ENCODE data around the gene NBAS.
A peak's percentile ranks its signal among the peaks of the same experiment; 100 is the strongest.

The NBAS gene

DNA sequence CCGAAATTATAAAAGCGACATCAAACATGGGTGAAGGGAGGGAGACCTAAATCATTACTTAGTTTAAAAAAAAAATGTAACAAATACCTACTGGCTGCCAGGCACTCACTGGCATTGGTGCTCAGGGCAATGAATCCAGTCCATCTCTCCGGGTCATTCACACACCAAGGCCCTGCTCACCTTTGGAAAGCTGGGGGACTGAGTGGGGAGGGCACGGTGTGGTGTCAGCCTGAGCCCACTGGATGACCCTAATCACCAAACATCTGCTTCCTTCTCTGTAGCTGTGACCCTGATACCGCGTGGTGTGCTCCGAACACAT is 30.2 kb upstream of the NBAS start:
- no peak for DNase-seq (ENCODE audit: low spot score)

DNA sequence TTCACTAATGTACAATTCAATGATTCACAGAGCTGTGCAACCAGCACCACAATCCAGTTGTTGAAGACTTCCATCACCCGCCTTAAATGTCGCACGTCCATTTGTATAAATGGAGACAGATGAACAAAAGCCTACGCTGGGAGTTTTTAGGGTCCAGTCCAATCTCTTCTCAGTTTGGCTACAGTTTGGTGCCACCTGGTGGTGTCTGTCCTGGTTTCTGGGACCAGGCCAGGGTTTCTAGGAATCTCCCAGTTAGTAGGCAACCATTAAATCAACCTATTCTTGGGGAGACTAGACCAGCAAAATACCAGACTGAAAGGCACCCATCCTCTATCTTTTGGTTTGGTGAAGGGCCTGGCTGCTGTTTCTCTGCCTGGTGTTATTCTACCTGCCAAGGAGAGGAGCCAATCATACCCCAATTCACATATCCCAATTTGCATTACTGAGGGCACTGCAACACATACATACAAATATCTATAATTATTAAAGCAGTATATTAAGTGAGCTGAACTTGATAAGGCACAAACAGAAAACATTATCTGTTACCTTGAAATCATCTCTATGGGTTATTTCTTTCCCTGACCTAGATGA is 27.3 kb upstream of the NBAS start:
- peak; percentile 54 for DNase-seq (ENCODE audit: low spot score)

DNA sequence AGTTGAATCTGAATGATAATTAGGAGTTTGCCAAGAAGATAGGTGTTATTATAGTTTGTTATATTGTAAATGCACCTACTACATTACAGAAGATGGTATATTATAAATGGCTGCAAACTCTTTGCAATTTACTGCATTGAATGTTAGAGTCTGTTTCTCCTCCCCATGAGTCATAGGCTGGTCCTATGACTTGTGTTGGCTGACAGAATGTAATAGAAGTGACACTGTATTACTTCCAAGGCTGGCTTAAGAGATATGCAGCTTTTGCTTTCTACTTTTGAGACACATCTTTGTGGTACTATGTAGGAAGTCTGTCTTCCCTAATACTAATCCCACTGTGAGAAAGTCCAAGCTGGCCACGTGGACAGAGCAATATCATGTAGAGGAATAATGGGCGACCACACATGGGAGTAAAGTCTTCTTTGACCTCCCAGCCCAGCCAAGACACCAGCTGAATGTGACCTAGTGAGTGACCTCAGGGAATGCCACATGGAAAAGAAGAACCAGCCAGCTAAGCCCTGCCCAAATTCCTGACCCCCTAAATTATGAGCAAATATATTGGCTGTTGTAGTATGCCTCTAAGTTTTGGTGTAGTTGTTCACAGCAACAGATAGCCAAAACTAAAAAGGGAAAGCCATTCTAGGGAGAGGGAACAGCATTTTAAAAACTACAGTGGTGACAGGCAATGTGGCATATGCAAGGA is 23.8 kb upstream of the NBAS start:
- DNase-seq (ENCODE audit: low spot score), result peak; percentile 17

GRCh38 chr2:15584316-15584715 is 23.2 kb upstream of the NBAS start:
- DNase-seq (ENCODE audit: low spot score), result no peak

- DNase-seq (ENCODE audit: low spot score), result no peak
Measured at GRCh38 chr2:15583826-15584225, 22.7 kb upstream of the NBAS start.

DNA sequence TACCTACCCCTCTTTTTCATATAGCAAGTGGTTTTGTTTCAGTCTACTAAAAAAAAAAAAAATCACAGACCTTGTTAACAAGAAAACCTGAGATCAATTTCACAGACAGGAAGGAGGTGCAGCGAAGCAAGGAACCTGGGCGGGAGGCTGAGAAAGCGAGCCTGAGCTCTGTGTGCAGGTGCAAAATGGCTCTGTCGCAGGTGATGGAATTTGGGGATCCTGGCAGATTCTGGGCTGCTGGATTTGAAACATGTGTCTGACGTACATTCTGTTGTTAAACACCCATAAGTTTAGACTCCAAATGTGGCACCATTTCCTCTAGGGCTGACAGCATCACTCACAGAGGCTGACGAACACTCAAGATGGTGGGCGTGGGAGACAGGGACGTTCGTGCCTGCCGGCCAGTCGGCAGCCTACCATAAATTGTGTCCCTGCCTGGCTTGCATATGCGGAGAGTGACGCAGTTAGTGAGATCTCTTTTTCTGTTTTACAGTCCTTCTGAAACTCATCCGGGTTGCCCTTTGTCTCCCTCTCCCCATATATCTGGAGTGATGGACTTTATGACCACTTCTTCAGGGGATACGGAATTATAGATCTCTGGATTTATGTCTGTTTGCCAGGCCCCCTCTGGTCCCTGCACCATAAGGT is 21.7 kb upstream of the NBAS start:
- DNase-seq (ENCODE audit: low spot score), result no peak

- DNase-seq (ENCODE audit: low spot score), result no peak
Measured at GRCh38 chr2:15580451-15580850, 19.3 kb upstream of the NBAS start.

DNA sequence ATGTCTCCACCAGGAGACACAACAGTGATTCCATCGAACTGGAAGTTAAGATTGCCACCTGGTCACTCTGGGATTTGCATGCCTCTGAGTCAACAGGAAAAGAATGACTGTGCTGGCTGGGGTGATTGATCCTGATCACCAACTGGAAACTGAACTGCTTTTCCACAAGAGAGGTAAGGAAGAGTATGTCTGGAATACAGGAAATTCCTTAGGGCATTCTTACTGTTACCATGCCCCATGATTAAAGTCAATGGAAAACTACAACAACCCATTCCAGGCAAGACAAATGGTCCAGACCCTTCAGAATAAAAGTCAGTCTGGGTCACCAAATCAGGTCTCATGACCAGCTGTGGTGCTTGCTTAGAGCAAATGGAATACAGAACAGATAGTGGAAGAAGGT is 18.5 kb upstream of the NBAS start:
- no peak for DNase-seq (ENCODE audit: low spot score)

DNA sequence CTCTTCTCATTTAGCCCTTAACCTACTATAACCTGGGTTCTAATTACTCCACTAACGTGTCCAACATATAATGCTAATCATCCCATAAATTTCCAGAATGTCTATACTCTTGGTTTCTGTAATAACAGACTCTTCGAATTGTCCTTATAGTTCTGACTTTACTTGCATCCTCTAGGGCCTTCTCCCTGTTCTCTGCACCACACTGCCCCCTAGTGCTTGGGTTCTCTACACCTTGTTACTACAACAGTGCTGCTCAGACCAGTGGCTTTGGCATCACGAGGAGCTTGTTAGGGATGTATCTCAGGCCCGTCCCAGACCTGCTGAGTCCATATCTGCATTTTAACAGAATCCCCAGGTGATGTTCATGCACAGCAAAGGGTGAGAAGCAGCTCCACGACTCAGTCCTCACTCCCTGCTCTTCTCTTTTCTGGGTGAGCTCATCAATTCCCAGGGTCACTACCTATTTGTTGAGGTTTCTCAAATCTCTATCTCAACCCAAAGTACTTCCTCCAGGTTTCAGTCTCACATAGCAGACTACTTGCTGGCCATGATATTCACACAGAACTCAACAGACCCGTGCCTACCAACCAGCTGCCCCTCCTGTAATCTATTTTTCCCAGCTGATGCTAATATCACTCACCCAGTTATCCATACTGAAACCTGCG is 16.1 kb upstream of the NBAS start:
- DNase-seq (ENCODE audit: low spot score), result peak; percentile 55

DNA sequence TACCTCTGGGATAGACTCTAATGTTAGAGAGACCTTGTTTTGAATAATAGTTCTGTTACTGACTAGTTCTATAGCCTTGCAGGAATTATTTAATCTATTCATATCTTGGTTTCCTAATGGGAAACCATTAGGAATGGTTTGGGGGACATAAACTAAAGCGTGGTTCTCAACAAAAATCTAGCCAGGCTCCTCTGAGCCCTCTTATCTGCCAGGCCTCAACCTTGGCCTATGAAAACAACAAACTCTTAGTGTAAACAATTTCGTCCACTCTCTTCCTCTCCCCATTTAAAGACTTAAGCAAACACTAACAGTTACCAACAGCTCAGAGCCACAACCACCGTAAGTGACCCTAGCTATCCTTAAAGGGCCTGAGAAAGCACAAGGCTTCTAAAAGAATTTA is 10.6 kb upstream of the NBAS start:
- DNase-seq (ENCODE audit: low spot score), result no peak

DNA sequence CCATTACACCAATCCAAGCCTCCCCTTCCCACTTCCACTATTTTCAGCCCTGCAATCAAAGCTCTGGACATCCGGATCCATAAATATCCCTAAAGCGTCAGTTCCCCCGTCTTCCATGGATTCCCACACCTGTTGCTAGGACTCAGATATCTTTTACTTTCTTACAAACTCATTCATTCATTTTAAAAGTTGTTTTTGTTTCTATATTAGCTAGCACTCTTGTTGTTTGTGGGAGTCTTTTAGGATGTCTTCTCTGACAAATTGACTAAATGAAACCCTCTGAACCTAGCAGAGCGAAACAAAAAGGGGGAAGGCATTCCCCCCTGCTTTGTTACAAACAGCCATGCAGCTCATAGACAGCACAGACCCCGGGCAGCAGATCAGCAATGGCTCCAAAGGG is 9.0 kb upstream of the NBAS start:
- no peak for DNase-seq (ENCODE audit: low spot score)

DNA sequence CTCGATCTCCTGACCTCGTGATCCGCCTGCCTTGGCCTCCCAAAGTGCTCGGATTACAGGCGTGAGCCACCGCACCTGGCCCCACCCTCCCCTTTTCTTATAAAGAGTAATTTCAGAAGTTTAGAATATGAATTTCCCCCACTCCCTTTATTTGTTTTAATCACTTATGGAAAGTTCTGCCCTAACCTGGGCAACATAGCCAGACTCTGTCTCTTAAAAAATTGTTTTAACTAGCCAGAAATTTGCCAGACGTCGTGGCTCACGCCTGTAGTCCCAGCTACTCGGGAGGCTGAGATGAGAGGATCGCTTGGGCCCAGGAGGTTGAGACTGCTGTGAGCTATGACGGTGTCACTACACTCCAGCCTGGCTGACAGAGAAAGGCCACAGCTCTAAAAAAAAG is 7.7 kb upstream of the NBAS start:
- no peak for DNase-seq (ENCODE audit: low spot score)

GRCh38 chr2:15566912-15567311 is 5.8 kb upstream of the NBAS start:
- no peak for DNase-seq (ENCODE audit: low spot score)

DNA sequence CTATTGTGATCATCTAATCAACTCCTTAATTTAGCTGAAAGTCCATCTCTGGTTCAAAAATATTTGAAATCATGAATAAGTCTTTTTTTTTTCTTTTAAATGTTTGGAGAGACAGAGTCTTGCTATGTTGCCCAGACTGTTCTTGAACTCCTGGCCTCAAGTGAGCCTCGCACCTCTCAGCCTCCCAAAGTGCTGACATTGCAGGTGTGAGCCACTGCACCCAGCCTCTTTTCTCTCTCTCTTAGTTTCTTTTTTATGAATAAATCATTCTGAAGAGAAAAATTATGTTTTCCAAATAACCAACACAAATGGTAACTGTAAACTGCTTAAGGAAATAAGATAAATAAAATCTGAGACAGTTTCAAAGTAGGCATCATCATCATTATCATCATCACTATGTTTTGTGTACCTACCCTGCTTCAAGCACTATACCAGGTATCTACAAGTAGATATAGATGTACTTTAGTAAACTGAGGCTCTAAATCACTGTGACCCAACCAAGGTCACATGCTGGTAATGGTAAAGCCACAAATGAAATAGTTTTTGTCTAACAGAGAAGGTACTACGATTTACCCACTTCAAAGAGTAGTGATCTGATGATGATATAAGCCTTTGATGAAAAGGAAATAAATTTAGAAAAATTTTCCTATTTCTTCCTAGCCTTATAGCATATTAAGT is 5.0 kb upstream of the NBAS start:
- no peak for DNase-seq (ENCODE audit: low spot score)

GRCh38 chr2:15565392-15565791 is 4.3 kb upstream of the NBAS start:
- no peak for DNase-seq (ENCODE audit: low spot score)

DNA sequence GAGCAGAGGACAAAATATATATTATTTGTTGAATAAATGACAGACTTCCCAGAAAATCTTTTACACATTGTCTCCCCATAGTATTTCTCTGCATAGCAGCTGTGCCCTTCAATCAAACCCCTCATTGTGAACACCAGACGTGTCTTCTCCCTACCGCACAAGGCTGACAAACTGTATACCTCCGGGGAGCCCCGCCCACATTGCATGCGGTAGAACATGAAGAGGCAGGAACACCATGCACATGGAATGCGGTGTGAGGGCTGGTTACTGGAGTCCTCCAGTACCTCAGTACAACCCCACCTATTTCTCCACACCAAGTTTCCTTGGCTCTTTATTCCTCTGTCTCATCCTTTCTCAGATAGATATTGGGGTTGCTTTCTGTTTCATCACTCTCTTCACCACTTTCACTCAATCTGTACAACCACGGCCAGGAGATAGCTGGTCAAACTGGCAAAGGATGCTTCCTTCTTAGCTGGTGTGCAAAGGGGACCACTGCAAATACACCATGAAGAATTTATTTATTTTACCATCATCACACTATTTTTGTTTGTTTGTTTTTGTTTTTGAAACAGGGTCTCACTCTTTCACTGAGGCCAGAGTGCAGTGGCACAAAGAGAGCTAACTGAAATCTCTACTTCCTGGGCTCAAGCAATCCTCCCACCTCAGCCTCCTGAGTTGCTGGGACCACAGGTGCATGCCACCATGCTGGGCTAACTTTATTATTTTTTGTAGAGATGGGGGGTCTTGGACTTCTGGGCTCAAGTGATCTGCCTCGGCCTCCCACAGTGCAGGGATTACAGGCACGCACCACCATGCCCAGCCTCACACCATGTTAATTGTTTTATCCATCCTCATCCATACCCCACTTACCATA is 2.3 kb upstream of the NBAS start:
- no peak for DNase-seq (ENCODE audit: low spot score)

DNA sequence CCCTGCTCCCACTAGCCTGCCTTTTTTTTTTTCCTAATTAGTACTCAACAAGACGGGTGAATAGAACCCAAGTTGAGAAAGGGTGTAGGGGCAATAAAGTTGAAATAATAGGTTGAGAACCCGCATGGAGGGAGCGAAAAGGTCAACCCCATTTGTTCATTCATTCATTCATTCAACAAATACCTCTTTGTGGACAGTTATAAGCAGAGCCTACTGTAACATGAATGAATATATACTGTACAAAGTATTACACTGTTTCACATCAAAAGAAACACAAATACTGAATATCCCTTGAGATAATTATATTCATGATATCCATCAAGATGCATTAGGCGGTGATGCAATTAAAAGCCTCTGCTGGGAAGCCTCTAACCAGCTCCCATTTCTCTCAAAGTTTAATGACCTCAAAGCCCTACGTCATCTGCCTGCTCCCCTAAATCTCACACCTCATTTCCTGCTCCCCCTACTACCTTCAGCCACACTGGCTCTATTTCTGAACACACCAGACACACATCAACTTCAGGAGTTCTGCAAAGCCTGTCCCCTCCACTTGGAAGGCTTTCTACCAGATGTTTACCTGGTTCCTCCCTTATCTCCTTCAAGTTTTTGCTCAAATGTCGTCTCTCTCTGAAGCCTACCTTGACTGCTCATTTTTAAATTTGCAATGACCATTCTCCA is 1.4 kb upstream of the NBAS start:
- no peak for DNase-seq (ENCODE audit: low spot score)

GRCh38 chr2:15561574-15562344 is 625 bp upstream of the NBAS start:
- DNase-seq (ENCODE audit: low spot score), result peak; percentile 25

- peak; percentile 40 for DNase-seq (ENCODE audit: low spot score)
Measured at GRCh38 chr2:15560140-15560987, 770 bp downstream of the NBAS start.

Measured in hepatic stellate cell (primary cell).